OCI-LY1 (cell line): ENCODE results near the gene SLC27A5.
A peak's percentile ranks its signal among the peaks of the same experiment; 100 is the strongest.

Source experiments
- H2AFZ ChIP-seq: fragments of 200-600 bp; sonication (generic), shearing (Covaris generic); 2 replicates; pipeline ENCODE4 v1.6.0; 2014; ENCODE audit warnings: antibody characterized with exemption, mild to moderate bottlenecking, low read length
- H3F3A ChIP-seq: fragments of 200-600 bp; sonication (generic), shearing (Covaris generic); 2 replicates; pipeline ENCODE4 v1.6.0; 2014; ENCODE audit warnings: mild to moderate bottlenecking, antibody characterized with exemption, low read length, moderate library complexity; ENCODE audit not compliant: insufficient read depth
- H3K27ac ChIP-seq: fragments of 200-600 bp; sonication (generic); 2 replicates; pipeline ENCODE4 v1.5.1; 2014; ENCODE audit warnings: low read length, mixed run types, mild to moderate bottlenecking, low read depth; ENCODE audit not compliant: poor library complexity, severe bottlenecking
- H3K27me3 ChIP-seq: fragments of 200-600 bp; sonication (generic); 2 replicates; pipeline ENCODE4 v1.6.0; 2014; ENCODE audit warnings: antibody characterized with exemption, mild to moderate bottlenecking, low read length, moderate library complexity; ENCODE audit not compliant: insufficient read depth
- H3K36me3 ChIP-seq: fragments of 200-600 bp; sonication (generic); 2 replicates; pipeline ENCODE4 v1.6.1; 2014; ENCODE audit warnings: mild to moderate bottlenecking, antibody characterized with exemption, low read length, moderate library complexity, mixed read lengths; ENCODE audit not compliant: insufficient read depth
- H3K4me1 ChIP-seq: fragments of 200-600 bp; sonication (generic); 2 replicates; pipeline ENCODE4 v1.5.1; 2014; ENCODE audit warnings: mild to moderate bottlenecking, low read length, moderate library complexity; ENCODE audit not compliant: insufficient read depth, severe bottlenecking
- H3K4me2 ChIP-seq: fragments of 200-600 bp; sonication (generic), shearing (Covaris generic); 2 replicates; pipeline ENCODE4 v1.6.1; 2014; ENCODE audit warnings: low read length
- H3K4me3 ChIP-seq: fragments of 200-600 bp; sonication (generic); 2 replicates; pipeline ENCODE4 v1.5.1; 2014; ENCODE audit warnings: low read length, low read depth, mild to moderate bottlenecking, mixed read lengths; ENCODE audit not compliant: poor library complexity, severe bottlenecking
- H3K79me2 ChIP-seq: fragments of 200-600 bp; shearing (Covaris generic); 2 replicates; pipeline ENCODE4 v1.6.1; 2016; ENCODE audit warnings: mixed run types, low read length, mixed read lengths; ENCODE audit not compliant: insufficient read depth
- H3K9ac ChIP-seq: fragments of 200-600 bp; sonication (generic), shearing (Covaris generic); 2 replicates; pipeline ENCODE4 v1.6.1; 2014; ENCODE audit warnings: mild to moderate bottlenecking, low read length, mixed read lengths
- H3K9me2 ChIP-seq: fragments of 200-600 bp; sonication (generic), shearing (Covaris generic); 2 replicates; pipeline ENCODE4 v1.6.1; 2014; ENCODE audit warnings: low read depth, mild to moderate bottlenecking, low read length, mixed read lengths
- H3K9me3 ChIP-seq: fragments of 200-600 bp; shearing (Covaris generic); 2 replicates; pipeline ENCODE4 v1.6.1; 2014; ENCODE audit warnings: low read length, mixed read lengths
- H4K20me1 ChIP-seq: fragments of 200-600 bp; sonication (generic), shearing (Covaris generic); 2 replicates; pipeline ENCODE4 v1.6.0; 2016; ENCODE audit warnings: mild to moderate bottlenecking, low read length; ENCODE audit not compliant: insufficient read depth
- EZH2 ChIP-seq: fragments of 200-600 bp; sonication (generic), shearing (Covaris generic); IDR thresholded peaks from 2 replicates; pipeline ENCODE4 v1.8.0; 2017; ENCODE audit warnings: borderline replicate concordance, mixed run types, mild to moderate bottlenecking, antibody characterized with exemption, low read length, moderate library complexity, mixed read lengths
- TF ChIP-seq, protein P1 (sequence below): fragments of 200-600 bp; sonication (generic), shearing (Covaris generic); IDR thresholded peaks from 2 replicates; pipeline ENCODE4 v1.5.1; 2017; ENCODE audit warnings: mild to moderate bottlenecking, antibody characterized with exemption, low read length, moderate library complexity, mixed read lengths

Gene SLC27A5

GRCh38 chr19:58557221-58558065, 45.7 kb upstream of the SLC27A5 start:
- H3F3A ChIP-seq: peaks cover 17% of the 10 kb centered on the region
- H3K4me2 ChIP-seq: peak overlapping the region; percentile 88
- H3K4me1 ChIP-seq: peaks cover 66% of the 10 kb centered on the region
- peaks cover 19% of the 10 kb centered on the region for H3K79me2 ChIP-seq
- no peaks in the 10 kb centered on the region for H3K9me2 ChIP-seq
- H3K4me3 ChIP-seq: peak overlapping the region; percentile 91
- no peaks in the 10 kb centered on the region for H3K27me3 ChIP-seq
- H3K9ac ChIP-seq: peak overlapping the region; percentile 97
- TF ChIP-seq, protein P1, sequence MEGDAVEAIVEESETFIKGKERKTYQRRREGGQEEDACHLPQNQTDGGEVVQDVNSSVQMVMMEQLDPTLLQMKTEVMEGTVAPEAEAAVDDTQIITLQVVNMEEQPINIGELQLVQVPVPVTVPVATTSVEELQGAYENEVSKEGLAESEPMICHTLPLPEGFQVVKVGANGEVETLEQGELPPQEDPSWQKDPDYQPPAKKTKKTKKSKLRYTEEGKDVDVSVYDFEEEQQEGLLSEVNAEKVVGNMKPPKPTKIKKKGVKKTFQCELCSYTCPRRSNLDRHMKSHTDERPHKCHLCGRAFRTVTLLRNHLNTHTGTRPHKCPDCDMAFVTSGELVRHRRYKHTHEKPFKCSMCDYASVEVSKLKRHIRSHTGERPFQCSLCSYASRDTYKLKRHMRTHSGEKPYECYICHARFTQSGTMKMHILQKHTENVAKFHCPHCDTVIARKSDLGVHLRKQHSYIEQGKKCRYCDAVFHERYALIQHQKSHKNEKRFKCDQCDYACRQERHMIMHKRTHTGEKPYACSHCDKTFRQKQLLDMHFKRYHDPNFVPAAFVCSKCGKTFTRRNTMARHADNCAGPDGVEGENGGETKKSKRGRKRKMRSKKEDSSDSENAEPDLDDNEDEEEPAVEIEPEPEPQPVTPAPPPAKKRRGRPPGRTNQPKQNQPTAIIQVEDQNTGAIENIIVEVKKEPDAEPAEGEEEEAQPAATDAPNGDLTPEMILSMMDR: no peak
- TF ChIP-seq EZH2: no peak
- no peaks in the 10 kb centered on the region for H4K20me1 ChIP-seq
- H3K36me3 ChIP-seq: peaks cover 32% of the 10 kb centered on the region; the same call in 1 of the 2 replicates
- no peak overlapping the region for H2AFZ ChIP-seq
- H3K9me3 ChIP-seq: no peaks in the 10 kb centered on the region
- peak overlapping the region; percentile 93 for H3K27ac ChIP-seq

- Histone ChIP-seq H3K79me2 (peaks cover 19% of the 10 kb centered on the region), H3K4me1 (peaks cover 58% of the 10 kb centered on the region), H3K4me2 (peak overlapping the region; percentile 88), H3F3A (peaks cover 20% of the 10 kb centered on the region), H4K20me1 (no peaks in the 10 kb centered on the region), H3K9me3 (no peaks in the 10 kb centered on the region), H3K27me3 (no peaks in the 10 kb centered on the region), H3K9ac (peak overlapping the region; percentile 97), H3K4me3 (peak overlapping the region; percentile 91), H2AFZ (no peak overlapping the region), H3K9me2 (no peaks in the 10 kb centered on the region), H3K27ac (peak overlapping the region; percentile 93), H3K36me3 (peaks cover 39% of the 10 kb centered on the region)
- no peak for TF ChIP-seq EZH2
- TF ChIP-seq, protein P1: no peak
These were observed 44.9 kb upstream of the SLC27A5 start for GRCh38 chr19:58556622-58557220.

DNA sequence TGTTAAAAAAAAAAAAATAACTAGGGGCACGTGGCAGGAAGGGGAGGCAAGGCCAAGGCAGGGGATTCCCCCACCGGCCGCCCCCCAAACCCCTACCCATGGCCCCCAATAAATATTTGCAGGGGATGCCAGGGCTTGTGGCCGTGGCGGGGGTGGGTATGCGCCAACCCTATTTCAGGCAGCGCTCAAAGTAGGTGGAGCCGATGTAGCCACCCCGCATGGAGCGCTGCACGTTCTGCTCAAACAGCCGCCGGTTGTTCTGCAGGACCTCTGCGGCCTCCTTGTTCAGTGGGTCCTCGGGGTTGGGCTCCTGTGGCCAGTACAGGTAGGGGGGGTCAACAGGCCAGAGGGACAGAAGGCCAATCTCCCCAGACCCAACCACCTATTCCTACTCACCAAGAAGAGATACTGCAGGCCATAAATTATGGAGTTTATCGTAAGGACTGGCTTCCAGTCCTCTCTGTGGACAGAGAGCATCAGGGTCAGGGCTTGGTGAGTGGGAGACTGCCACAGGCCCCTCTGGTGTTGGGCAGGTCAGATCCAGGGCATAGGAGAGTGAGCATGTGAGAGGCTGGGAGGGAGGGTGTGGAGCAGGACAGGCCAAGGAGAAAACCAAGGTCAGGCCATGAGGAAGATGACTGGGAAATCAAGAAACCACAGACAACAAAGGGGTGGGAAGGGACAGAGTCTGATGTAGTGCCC, 44.3 kb upstream of the SLC27A5 start:
- H3F3A ChIP-seq: peaks cover 17% of the 10 kb centered on the region
- peak overlapping the region; percentile 93 for H3K27ac ChIP-seq
- peak overlapping the region; percentile 88 for H3K4me2 ChIP-seq
- peaks cover 19% of the 10 kb centered on the region for H3K79me2 ChIP-seq
- H3K4me3 ChIP-seq: peak overlapping the region; percentile 91
- TF ChIP-seq EZH2: no peak
- TF ChIP-seq, protein P1: no peak
- no peaks in the 10 kb centered on the region for H3K9me2 ChIP-seq
- H3K9ac ChIP-seq: peak overlapping the region; percentile 97; the same call in 1 of the 2 replicates
- H3K4me1 ChIP-seq: peaks cover 52% of the 10 kb centered on the region
- no peak overlapping the region for H2AFZ ChIP-seq
- H3K9me3 ChIP-seq: no peaks in the 10 kb centered on the region
- no peaks in the 10 kb centered on the region for H4K20me1 ChIP-seq
- H3K27me3 ChIP-seq: no peaks in the 10 kb centered on the region
- H3K36me3 ChIP-seq: peaks cover 45% of the 10 kb centered on the region
